HepG2 (cell line): ENCODE results near the gene DPH7. TPM values are rescaled to one million over a fixed set of nuclear protein-coding genes. Genes with fewer than 3 reads are reported as not detected.
A peak's percentile ranks its signal among the peaks of the same experiment; 100 is the strongest.

Experiments
- ATAC-seq: fragments of 200-7000 bp; cut with Tn5 transposase; 3 replicates; pipeline ENCODE4 v1.9.1; 2020; ENCODE audit warnings: mild to moderate bottlenecking, moderate library complexity
- BruUV-seq: library from RNA; stranded (reverse); fragments of 400-500 nt; replicated peaks from 2 replicates; lab custom pipeline; 2021; lab: Mats Ljungman, UMichigan
- CTCF ChIA-PET: fragments of 300-600 bp; formaldehyde crosslinking; extraction: SDS; loops from one replicate; lab custom pipeline; 2021; ENCODE audit warnings: low total read pairs, inconsistent platforms, low intra/inter-chr PET ratio; lab: Yijun Ruan, JAX
- POLR2A ChIA-PET: fragments of 350-600 bp; sonication (Branson Sonifier 250); formaldehyde crosslinking; loops from one replicate; lab custom pipeline; 2020; ENCODE audit warnings: antibody characterized with exemption, inconsistent platforms; lab: Yijun Ruan, JAX
- DNase-seq: peaks from one replicate; pipeline ENCODE4 v3.0.0-alpha.2; 2015; ENCODE audit warnings: low spot score
- FAIRE-seq: peaks from 3 replicates; lab custom pipeline; 2011; peaks lifted over from hg19 to GRCh38; lab: Jason Lieb, UNC
- H2AFZ ChIP-seq: one replicate; pipeline ENCODE4 v1.6.1; 2011; ENCODE audit warnings: low read length, inconsistent platforms
- H3K27ac ChIP-seq: fragments of 300-600 bp; 3 replicates; pipeline ENCODE4 v1.8.0; 2011; ENCODE audit warnings: mixed run types, mild to moderate bottlenecking, mixed read lengths, low read length, inconsistent platforms; ENCODE audit not compliant: insufficient read depth; ENCODE audit errors: extremely low read length
- H3K27me3 ChIP-seq, 2 experiments: fragments of 200-600 bp in 1 of 2; 2 replicates in 1 of 2; 3 replicates in 1 of 2; pipeline versions ENCODE4 v1.6.0 to v1.8.0; 2011; ENCODE audit warnings: low read length in 2 of 2, mild to moderate bottlenecking in 2 of 2, moderate library complexity in 2 of 2, inconsistent platforms in 1 of 2; ENCODE audit not compliant: insufficient read depth in 2 of 2, control insufficient read depth in 1 of 2
- H3K36me3 ChIP-seq, 2 experiments: fragments of 200-600 bp in 1 of 2; replicated peaks in 1 of 2; 2 replicates in 1 of 2; 3 replicates in 1 of 2; pipeline versions ENCODE4 v1.5.1 to v1.8.0; 2011; ENCODE audit warnings: low read length in 2 of 2, inconsistent platforms in 1 of 2; ENCODE audit not compliant: insufficient read depth in 2 of 2, control insufficient read depth in 1 of 2
- H3K4me1 ChIP-seq: 2 replicates; pipeline ENCODE4 v1.5.1; 2012; ENCODE audit warnings: low read length, inconsistent platforms; ENCODE audit not compliant: insufficient read depth
- H3K4me2 ChIP-seq: 2 replicates; pipeline ENCODE4 v1.6.0; 2011; ENCODE audit warnings: low read depth, low read length, inconsistent platforms
- H3K4me3 ChIP-seq, 3 experiments: fragments of 200-600 bp in 1 of 3; sonication (generic), shearing (Covaris generic) in 1 of 3; replicated peaks in 1 of 3; 2 replicates each; pipeline ENCODE4 v1.5.1; 2011 to 2016; ENCODE audit warnings: low read length in 3 of 3, inconsistent platforms in 2 of 3, low read depth in 2 of 3, mild to moderate bottlenecking in 2 of 3, control low read depth in 1 of 3, mixed read lengths in 1 of 3; ENCODE audit not compliant: insufficient read depth in 1 of 3
- H3K79me2 ChIP-seq: one replicate; pipeline ENCODE4 v1.6.1; 2011; ENCODE audit warnings: low read length, inconsistent platforms; ENCODE audit not compliant: insufficient read depth
- H3K9ac ChIP-seq: 2 replicates; pipeline ENCODE4 v1.6.0; 2011; ENCODE audit warnings: mild to moderate bottlenecking, low read depth, low read length, inconsistent platforms; ENCODE audit not compliant: insufficient read depth
- H3K9me3 ChIP-seq: 2 replicates; pipeline ENCODE4 v1.5.1; 2012; ENCODE audit warnings: mild to moderate bottlenecking, low read length
- H4K20me1 ChIP-seq: 2 replicates; pipeline ENCODE4 v1.6.0; 2011; ENCODE audit warnings: inconsistent platforms, mild to moderate bottlenecking, low read length, moderate library complexity; ENCODE audit not compliant: insufficient read depth
- FOXK2 ChIP-seq: fragments of 450-650 bp; IDR thresholded peaks from 2 replicates; pipeline ENCODE4 v1.6.1; 2016
- LCORL ChIP-seq, 2 experiments: fragments of 450-650 bp in 1 of 2; sonication (generic) in 1 of 2; formaldehyde crosslinking in 1 of 2; IDR thresholded peaks; 2 replicates each; pipeline versions ENCODE4 v1.5.0 to v1.6.1; 2017 to 2020; ENCODE audit warnings: antibody characterized with exemption in 1 of 2, missing genetic modification reagents in 1 of 2
- MXI1 ChIP-seq: IDR thresholded peaks from 3 replicates; pipeline ENCODE4 v1.6.1; 2012; ENCODE audit warnings: low read depth, low read length, inconsistent platforms, borderline replicate concordance
- POLR2A ChIP-seq, 2 experiments: IDR thresholded peaks; 2 replicates each; pipeline ENCODE4 v1.6.1; 2011; ENCODE audit warnings: low read depth in 2 of 2, low read length in 2 of 2, mild to moderate bottlenecking in 1 of 2, moderate library complexity in 1 of 2; ENCODE audit not compliant: insufficient read depth in 1 of 2
- RORA ChIP-seq: sonication (generic); formaldehyde crosslinking; IDR thresholded peaks from 2 replicates; pipeline ENCODE4 v1.5.0; 2020; ENCODE audit warnings: mild to moderate bottlenecking, missing genetic modification reagents, moderate library complexity
- SETDB1 ChIP-seq: sonication (generic); formaldehyde crosslinking; IDR thresholded peaks from 2 replicates; pipeline ENCODE4 v1.5.1; 2020; ENCODE audit warnings: missing genetic modification reagents, mild to moderate bottlenecking, borderline replicate concordance
- TAF15 ChIP-seq: fragments of 200-400 bp; formaldehyde crosslinking; IDR thresholded peaks from one replicate; pipeline ENCODE4 v1.6.1; 2018; ENCODE audit warnings: mild to moderate bottlenecking, low read depth, low read length; ENCODE audit not compliant: poor library complexity, severe bottlenecking
- ZNF737 ChIP-seq: sonication (generic); formaldehyde crosslinking; IDR thresholded peaks from 2 replicates; pipeline ENCODE4 v1.5.0; 2020; ENCODE audit warnings: missing genetic modification reagents, mild to moderate bottlenecking, borderline replicate concordance
- WGBS: methylation state at CpG from one replicate; pipeline ENCODE4 v1.1.6; 2017; ENCODE audit warnings: low lambda C conversion rate; 5-methylcytosine and 5-hydroxymethylcytosine counted together
- in situ Hi-C: cut with HindIII; loops from 2 replicates; pipeline ENCODE4 v1.10.0; 2017; ENCODE audit warnings: low pct_unique_long_range_greater_than_20kb; ENCODE audit not compliant: extremely low pct_ligation_motif_present
- intact Hi-C: fragments of 100-400 bp; cut with micrococcal nuclease; formaldehyde crosslinking; loops from one replicate; pipeline ENCODE4 v1.10.0; 2022; ENCODE audit not compliant: unreplicated experiment
- polyA plus RNA-seq, 8 experiments: library from polyadenylated mRNA; depleted of rRNA in 3 of 8; stranded (reverse) in 7 of 8; unstranded in 1 of 8; fragments of >200 nt; fragmentation: Illumina TruSeq in 4 of 8; extraction: Trizol in 4 of 8; gene quantifications; 2 replicates each; pipeline versions ENCODE4 v1.2.1 to v1.2.3, GENCODE V29; 2011 to 2016; ENCODE audit warnings: low read depth in 4 of 8, missing spikeins in 1 of 8, mixed read lengths in 1 of 8; ENCODE audit not compliant: insufficient read depth in 1 of 8
- total RNA-seq, 5 experiments: library from RNA; depleted of rRNA; stranded (reverse); fragments of >200 nt; fragmentation: Illumina TruSeq; extraction: Trizol; gene quantifications; 2 replicates each; pipeline ENCODE4 v1.2.3, GENCODE V29; 2016; ENCODE audit warnings: low read depth in 1 of 5
- TF ChIP-seq, protein P1 (sequence below): sonication (generic); formaldehyde crosslinking; IDR thresholded peaks from 2 replicates; pipeline ENCODE4 v1.4.0; 2020; ENCODE audit warnings: mild to moderate bottlenecking, missing genetic modification reagents
- TF ChIP-seq, protein P2 (sequence below): sonication (generic); formaldehyde crosslinking; IDR thresholded peaks from 2 replicates; pipeline ENCODE4 v1.4.0; 2020; ENCODE audit warnings: missing genetic modification reagents
- TF ChIP-seq, protein P3 (sequence below): sonication (generic); formaldehyde crosslinking; IDR thresholded peaks from 2 replicates; pipeline ENCODE4 v1.4.0; 2020; ENCODE audit warnings: missing genetic modification reagents, borderline replicate concordance
- TF ChIP-seq, protein P4 (sequence below): IDR thresholded peaks from 2 replicates; pipeline ENCODE4 v1.6.1; 2018; ENCODE audit warnings: missing genetic modification reagents, mild to moderate bottlenecking, missing compliant biosample characterization
- TF ChIP-seq, protein P5 (sequence below): sonication (generic); formaldehyde crosslinking; IDR thresholded peaks from 2 replicates; pipeline ENCODE4 v1.4.0; 2020; ENCODE audit warnings: missing genetic modification reagents

DPH7 gene
- total and polyA plus RNA-seq, 2 of the 13 experiments (the other 11 are each of a cell fraction or from before 2014, with no cell fraction given), result 27.6 to 31.6 TPM

GRCh38 chr9:137619240-137620047 is 40.7 kb upstream of the DPH7 start:
- Histone ChIP-seq H3K9me3 (no peaks in the 10 kb centered on the region), H4K20me1 (peaks cover 14% of the 10 kb centered on the region), H3K4me1 (peaks cover 38% of the 10 kb centered on the region), H3K79me2 (peaks cover 62% of the 10 kb centered on the region), H2AFZ (no peak overlapping the region), H3K27me3 (no peaks in the 10 kb centered on the region; a peak in 1 of 5 replicates), H3K4me3 (peak overlapping the region; percentile 71 to 90 (median 83)), H3K4me2 (peak overlapping the region; percentile 76), H3K27ac (peak overlapping the region; percentile 76), H3K9ac (peak overlapping the region; percentile 86), H3K36me3 (peaks cover 3 to 13% of the 10 kb centered on the region in 2 experiments; a peak in 3 of 5 replicates)
- CTCF ChIA-PET, result no interaction called here
- WGBS, result under 1% methylated on average over 27 of the region's 58 CpGs
- BruUV-seq, result no TSS peak
- POLR2A ChIA-PET, result interaction anchor here (1.1 to 2.3 kb wide), 6 partner anchors 8 to 45 kb away, joined by 3 to 25 read pairs (median 5); partner anchors contain the start of genes ARRDC1 and ZMYND19
- no peak for FAIRE-seq
- in situ Hi-C loops, result no loop called here
- intact Hi-C loops, result loop anchor here (5.0 kb wide), 1 partner anchor 43 kb away; no protein-coding TSS in a partner anchor
- ATAC-seq, result peak; percentile 5; the same call in 1 of the 3 replicates
- DNase-seq, result no peak
- TF ChIP-seq, protein P1, sequence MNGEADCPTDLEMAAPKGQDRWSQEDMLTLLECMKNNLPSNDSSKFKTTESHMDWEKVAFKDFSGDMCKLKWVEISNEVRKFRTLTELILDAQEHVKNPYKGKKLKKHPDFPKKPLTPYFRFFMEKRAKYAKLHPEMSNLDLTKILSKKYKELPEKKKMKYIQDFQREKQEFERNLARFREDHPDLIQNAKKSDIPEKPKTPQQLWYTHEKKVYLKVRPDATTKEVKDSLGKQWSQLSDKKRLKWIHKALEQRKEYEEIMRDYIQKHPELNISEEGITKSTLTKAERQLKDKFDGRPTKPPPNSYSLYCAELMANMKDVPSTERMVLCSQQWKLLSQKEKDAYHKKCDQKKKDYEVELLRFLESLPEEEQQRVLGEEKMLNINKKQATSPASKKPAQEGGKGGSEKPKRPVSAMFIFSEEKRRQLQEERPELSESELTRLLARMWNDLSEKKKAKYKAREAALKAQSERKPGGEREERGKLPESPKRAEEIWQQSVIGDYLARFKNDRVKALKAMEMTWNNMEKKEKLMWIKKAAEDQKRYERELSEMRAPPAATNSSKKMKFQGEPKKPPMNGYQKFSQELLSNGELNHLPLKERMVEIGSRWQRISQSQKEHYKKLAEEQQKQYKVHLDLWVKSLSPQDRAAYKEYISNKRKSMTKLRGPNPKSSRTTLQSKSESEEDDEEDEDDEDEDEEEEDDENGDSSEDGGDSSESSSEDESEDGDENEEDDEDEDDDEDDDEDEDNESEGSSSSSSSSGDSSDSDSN (CRISPR knock-in tag), result peak; percentile 40
- no peak for TF ChIP-seq SETDB1 (CRISPR knock-in tag)
- TF ChIP-seq POLR2A (IDR thresholded peaks at IDR 0.05; ENCODE audit: insufficient read depth in 1 of 2, low read depth in 2 of 2, low read length in 2 of 2), result no peak; a peak in 1 of 4 replicates
- TF ChIP-seq, protein P2, sequence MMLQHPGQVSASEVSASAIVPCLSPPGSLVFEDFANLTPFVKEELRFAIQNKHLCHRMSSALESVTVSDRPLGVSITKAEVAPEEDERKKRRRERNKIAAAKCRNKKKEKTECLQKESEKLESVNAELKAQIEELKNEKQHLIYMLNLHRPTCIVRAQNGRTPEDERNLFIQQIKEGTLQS (CRISPR knock-in tag), result 0 out of 2 replicates have a peak, but pooled peaks have one; percentile 7
- TF ChIP-seq RORA (CRISPR knock-in tag), result no peak
- TF ChIP-seq MXI1, result 0 out of 3 replicates have a peak, but pooled peaks have one; percentile 14
- TF ChIP-seq, protein P3, sequence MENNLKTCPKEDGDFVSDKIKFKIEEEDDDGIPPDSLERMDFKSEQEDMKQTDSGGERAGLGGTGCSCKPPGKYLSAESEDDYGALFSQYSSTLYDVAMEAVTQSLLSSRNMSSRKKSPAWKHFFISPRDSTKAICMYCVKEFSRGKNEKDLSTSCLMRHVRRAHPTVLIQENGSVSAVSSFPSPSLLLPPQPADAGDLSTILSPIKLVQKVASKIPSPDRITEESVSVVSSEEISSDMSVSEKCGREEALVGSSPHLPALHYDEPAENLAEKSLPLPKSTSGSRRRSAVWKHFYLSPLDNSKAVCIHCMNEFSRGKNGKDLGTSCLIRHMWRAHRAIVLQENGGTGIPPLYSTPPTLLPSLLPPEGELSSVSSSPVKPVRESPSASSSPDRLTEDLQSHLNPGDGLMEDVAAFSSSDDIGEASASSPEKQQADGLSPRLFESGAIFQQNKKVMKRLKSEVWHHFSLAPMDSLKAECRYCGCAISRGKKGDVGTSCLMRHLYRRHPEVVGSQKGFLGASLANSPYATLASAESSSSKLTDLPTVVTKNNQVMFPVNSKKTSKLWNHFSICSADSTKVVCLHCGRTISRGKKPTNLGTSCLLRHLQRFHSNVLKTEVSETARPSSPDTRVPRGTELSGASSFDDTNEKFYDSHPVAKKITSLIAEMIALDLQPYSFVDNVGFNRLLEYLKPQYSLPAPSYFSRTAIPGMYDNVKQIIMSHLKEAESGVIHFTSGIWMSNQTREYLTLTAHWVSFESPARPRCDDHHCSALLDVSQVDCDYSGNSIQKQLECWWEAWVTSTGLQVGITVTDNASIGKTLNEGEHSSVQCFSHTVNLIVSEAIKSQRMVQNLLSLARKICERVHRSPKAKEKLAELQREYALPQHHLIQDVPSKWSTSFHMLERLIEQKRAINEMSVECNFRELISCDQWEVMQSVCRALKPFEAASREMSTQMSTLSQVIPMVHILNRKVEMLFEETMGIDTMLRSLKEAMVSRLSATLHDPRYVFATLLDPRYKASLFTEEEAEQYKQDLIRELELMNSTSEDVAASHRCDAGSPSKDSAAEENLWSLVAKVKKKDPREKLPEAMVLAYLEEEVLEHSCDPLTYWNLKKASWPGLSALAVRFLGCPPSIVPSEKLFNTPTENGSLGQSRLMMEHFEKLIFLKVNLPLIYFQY (CRISPR knock-in tag), result 0 out of 2 replicates have a peak, but pooled peaks have one; percentile 3
- TF ChIP-seq FOXK2, result no peak
- TF ChIP-seq, protein P4, sequence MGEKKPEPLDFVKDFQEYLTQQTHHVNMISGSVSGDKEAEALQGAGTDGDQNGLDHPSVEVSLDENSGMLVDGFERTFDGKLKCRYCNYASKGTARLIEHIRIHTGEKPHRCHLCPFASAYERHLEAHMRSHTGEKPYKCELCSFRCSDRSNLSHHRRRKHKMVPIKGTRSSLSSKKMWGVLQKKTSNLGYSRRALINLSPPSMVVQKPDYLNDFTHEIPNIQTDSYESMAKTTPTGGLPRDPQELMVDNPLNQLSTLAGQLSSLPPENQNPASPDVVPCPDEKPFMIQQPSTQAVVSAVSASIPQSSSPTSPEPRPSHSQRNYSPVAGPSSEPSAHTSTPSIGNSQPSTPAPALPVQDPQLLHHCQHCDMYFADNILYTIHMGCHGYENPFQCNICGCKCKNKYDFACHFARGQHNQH (CRISPR knock-in tag), result no peak
- no peak for TF ChIP-seq TAF15
- TF ChIP-seq ZNF737 (CRISPR knock-in tag), result no peak
- TF ChIP-seq, protein P5, sequence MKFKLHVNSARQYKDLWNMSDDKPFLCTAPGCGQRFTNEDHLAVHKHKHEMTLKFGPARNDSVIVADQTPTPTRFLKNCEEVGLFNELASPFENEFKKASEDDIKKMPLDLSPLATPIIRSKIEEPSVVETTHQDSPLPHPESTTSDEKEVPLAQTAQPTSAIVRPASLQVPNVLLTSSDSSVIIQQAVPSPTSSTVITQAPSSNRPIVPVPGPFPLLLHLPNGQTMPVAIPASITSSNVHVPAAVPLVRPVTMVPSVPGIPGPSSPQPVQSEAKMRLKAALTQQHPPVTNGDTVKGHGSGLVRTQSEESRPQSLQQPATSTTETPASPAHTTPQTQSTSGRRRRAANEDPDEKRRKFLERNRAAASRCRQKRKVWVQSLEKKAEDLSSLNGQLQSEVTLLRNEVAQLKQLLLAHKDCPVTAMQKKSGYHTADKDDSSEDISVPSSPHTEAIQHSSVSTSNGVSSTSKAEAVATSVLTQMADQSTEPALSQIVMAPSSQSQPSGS (CRISPR knock-in tag), result no peak
- no peak for TF ChIP-seq LCORL (IDR thresholded peaks at IDR 0.05)
- no peak for TF ChIP-seq LCORL (CRISPR knock-in tag; IDR thresholded peaks at IDR 0.05)
